Activated naive CD4-positive, alpha-beta T cell treated with anti-CD3 and anti-CD28 coated beads, Interleukin-2, amount 10 ng/mL, durations not matched to agents 7 days and 5 days (primary cell): ENCODE results near the gene KLHL29.

ENCODE experiments used
- CTCF ChIA-PET: fragments of 350-600 bp; sonication (Branson Sonifier 250); formaldehyde crosslinking; loops from one replicate; lab custom pipeline; 2021; ENCODE audit warnings: antibody characterized with exemption; lab: Charles Lee
- DNase-seq: peaks from one replicate; pipeline ENCODE4 v3.0.0-alpha.2; 2020
- H3K27ac Mint-ChIP-seq: one replicate; pipeline ENCODE4 v1.8.0; 2021; ENCODE audit warnings: mild to moderate bottlenecking, moderate library complexity, mixed read lengths
- H3K27me3 Mint-ChIP-seq: one replicate; pipeline ENCODE4 v1.8.0; 2021; ENCODE audit warnings: mild to moderate bottlenecking, mixed read lengths
- H3K36me3 Mint-ChIP-seq: one replicate; pipeline ENCODE4 v1.8.0; 2021; ENCODE audit warnings: mixed read lengths
- H3K4me1 Mint-ChIP-seq: one replicate; pipeline ENCODE4 v1.8.0; 2021; ENCODE audit warnings: mixed read lengths
- H3K4me3 Mint-ChIP-seq: one replicate; pipeline ENCODE4 v1.8.0; 2021; ENCODE audit warnings: mild to moderate bottlenecking, moderate library complexity, mixed read lengths
- H3K9me3 Mint-ChIP-seq: one replicate; pipeline ENCODE4 v1.8.0; 2021; ENCODE audit warnings: mixed read lengths

The KLHL29 gene

GRCh38 chr2:23460993-23461392 is 76.0 kb downstream of the KLHL29 start:
- no peaks in the 10 kb centered on the region for H3K36me3 Mint-ChIP-seq
- DNase-seq = no peak
- H3K27me3 Mint-ChIP-seq = peaks cover 55% of the 10 kb centered on the region
- CTCF ChIA-PET = interaction anchor here (0.9 to 1.8 kb wide), 5 partner anchors 8 to 106 kb away, joined by 3 to 4 read pairs (median 3); no protein-coding TSS in a partner anchor
- H3K9me3 Mint-ChIP-seq = no peaks in the 10 kb centered on the region
- no peak overlapping the region for H3K27ac Mint-ChIP-seq
- H3K4me3 Mint-ChIP-seq = no peak overlapping the region
- peaks cover 6% of the 10 kb centered on the region for H3K4me1 Mint-ChIP-seq

GRCh38 chr2:23464156-23464555 is 79.2 kb downstream of the KLHL29 start:
- H3K27me3 Mint-ChIP-seq = peaks cover 73% of the 10 kb centered on the region
- no peak overlapping the region for H3K27ac Mint-ChIP-seq
- no peaks in the 10 kb centered on the region for H3K9me3 Mint-ChIP-seq
- no peak for DNase-seq
- peaks cover 6% of the 10 kb centered on the region for H3K4me1 Mint-ChIP-seq
- H3K4me3 Mint-ChIP-seq = no peak overlapping the region
- no peaks in the 10 kb centered on the region for H3K36me3 Mint-ChIP-seq
- CTCF ChIA-PET = no interaction called here

DNA sequence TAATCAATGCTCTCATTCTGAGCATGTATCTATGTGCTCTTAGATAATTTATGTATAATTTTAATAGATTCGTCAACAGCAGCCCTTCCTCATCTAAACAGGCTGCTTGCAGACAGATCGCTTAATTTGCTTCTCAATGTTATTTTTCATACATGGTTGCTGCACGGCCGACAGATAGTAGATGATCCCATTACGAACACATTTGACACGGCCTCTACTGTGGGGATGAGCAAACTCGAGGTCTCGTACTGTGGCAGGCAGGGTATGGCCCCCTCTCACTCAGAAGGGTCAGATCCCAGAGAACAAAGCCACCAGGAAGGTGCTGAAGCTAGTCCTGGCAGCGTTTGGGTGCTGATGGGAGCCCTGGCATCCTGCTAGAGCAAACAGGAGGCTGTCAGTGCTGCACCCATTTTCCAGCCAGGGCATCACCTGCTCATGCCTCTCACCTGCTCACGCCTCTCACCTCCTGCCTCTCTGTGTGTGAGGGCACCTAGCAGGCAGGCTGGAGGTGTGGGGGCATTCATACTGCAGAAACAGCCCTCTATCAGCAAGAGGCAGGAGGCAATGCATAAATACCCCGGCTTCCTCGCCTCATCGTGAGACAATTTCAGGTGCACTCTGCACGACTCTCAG is 80.0 kb downstream of the KLHL29 start:
- no peak overlapping the region for H3K27ac Mint-ChIP-seq
- peaks cover 81% of the 10 kb centered on the region for H3K27me3 Mint-ChIP-seq
- peaks cover 6% of the 10 kb centered on the region for H3K4me1 Mint-ChIP-seq
- no peaks in the 10 kb centered on the region for H3K36me3 Mint-ChIP-seq
- no peaks in the 10 kb centered on the region for H3K9me3 Mint-ChIP-seq
- DNase-seq = no peak
- CTCF ChIA-PET = no interaction called here
- no peak overlapping the region for H3K4me3 Mint-ChIP-seq

- peaks cover 83% of the 10 kb centered on the region for H3K27me3 Mint-ChIP-seq
- H3K36me3 Mint-ChIP-seq = no peaks in the 10 kb centered on the region
- peaks cover 4% of the 10 kb centered on the region for H3K4me1 Mint-ChIP-seq
- DNase-seq = no peak
- CTCF ChIA-PET = no interaction called here
- H3K27ac Mint-ChIP-seq = no peak overlapping the region
- no peak overlapping the region for H3K4me3 Mint-ChIP-seq
- no peaks in the 10 kb centered on the region for H3K9me3 Mint-ChIP-seq
Measured at GRCh38 chr2:23465936-23466335, 81.0 kb downstream of the KLHL29 start.

GRCh38 chr2:23467618-23468017 is 82.6 kb downstream of the KLHL29 start:
- no peaks in the 10 kb centered on the region for H3K36me3 Mint-ChIP-seq
- no peak overlapping the region for H3K27ac Mint-ChIP-seq
- H3K4me1 Mint-ChIP-seq = no peaks in the 10 kb centered on the region
- no peak overlapping the region for H3K4me3 Mint-ChIP-seq
- peaks cover 86% of the 10 kb centered on the region for H3K27me3 Mint-ChIP-seq
- no peak for DNase-seq
- H3K9me3 Mint-ChIP-seq = no peaks in the 10 kb centered on the region
- CTCF ChIA-PET = no interaction called here

DNA sequence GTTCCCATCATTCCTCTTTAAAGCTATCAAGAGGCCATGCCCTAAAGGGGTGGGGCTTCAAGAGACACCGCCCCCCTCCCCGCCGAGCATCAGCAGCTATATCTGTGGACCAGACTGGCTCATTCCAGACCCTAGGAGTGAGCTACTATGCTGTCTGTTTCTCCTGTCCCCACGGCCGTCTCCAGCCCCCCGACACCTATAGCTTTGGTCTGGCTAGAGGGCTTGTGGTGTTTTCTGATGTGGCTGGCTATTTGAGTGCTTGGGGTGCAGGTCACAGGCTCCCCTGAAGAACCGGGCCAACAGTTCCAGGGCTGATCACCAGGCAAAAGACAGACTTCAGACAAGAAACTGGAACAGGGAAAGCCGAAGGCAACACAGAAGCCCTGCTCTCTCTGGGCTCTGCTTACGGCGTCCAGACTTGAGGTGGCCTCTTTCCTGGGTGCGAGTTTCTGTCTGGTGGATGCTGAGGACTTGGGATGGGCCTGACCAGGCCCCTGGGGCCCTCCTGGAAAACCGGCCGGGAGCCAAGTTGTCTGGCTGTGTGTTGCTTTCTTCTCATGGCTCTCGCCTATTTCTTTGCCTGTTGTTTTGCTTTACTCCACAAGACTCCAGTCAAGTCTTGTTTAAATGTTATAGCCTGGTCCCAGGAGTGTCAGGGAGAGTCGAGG is 83.6 kb downstream of the KLHL29 start:
- no peaks in the 10 kb centered on the region for H3K4me1 Mint-ChIP-seq
- no peak for DNase-seq
- CTCF ChIA-PET = interaction anchor here (1.7 kb wide), 1 partner anchor 9 kb away, joined by 4 read pairs; no protein-coding TSS in a partner anchor
- H3K27ac Mint-ChIP-seq = no peak overlapping the region
- H3K4me3 Mint-ChIP-seq = no peak overlapping the region
- H3K9me3 Mint-ChIP-seq = no peaks in the 10 kb centered on the region
- peaks cover 92% of the 10 kb centered on the region for H3K27me3 Mint-ChIP-seq
- no peaks in the 10 kb centered on the region for H3K36me3 Mint-ChIP-seq

- no peak for DNase-seq
- H3K27me3 Mint-ChIP-seq = peaks cover 94% of the 10 kb centered on the region
- no peak overlapping the region for H3K4me3 Mint-ChIP-seq
- no peak overlapping the region for H3K27ac Mint-ChIP-seq
- no peaks in the 10 kb centered on the region for H3K36me3 Mint-ChIP-seq
- no peaks in the 10 kb centered on the region for H3K4me1 Mint-ChIP-seq
- H3K9me3 Mint-ChIP-seq = no peaks in the 10 kb centered on the region
- CTCF ChIA-PET = interaction anchor here (1.7 kb wide), 1 partner anchor 10 kb away, joined by 4 read pairs; no protein-coding TSS in a partner anchor
Measured at GRCh38 chr2:23469142-23469540, 84.2 kb downstream of the KLHL29 start.

GRCh38 chr2:23475036-23475435 is 90.1 kb downstream of the KLHL29 start:
- DNase-seq = no peak
- no peaks in the 10 kb centered on the region for H3K9me3 Mint-ChIP-seq
- CTCF ChIA-PET = no interaction called here
- peaks cover 86% of the 10 kb centered on the region for H3K27me3 Mint-ChIP-seq
- H3K27ac Mint-ChIP-seq = no peak overlapping the region
- H3K36me3 Mint-ChIP-seq = no peaks in the 10 kb centered on the region
- peaks cover 4% of the 10 kb centered on the region for H3K4me1 Mint-ChIP-seq
- no peak overlapping the region for H3K4me3 Mint-ChIP-seq

GRCh38 chr2:23475473-23475872 is 90.5 kb downstream of the KLHL29 start:
- CTCF ChIA-PET = no interaction called here
- no peak for DNase-seq
- Mint-ChIP-seq H3K4me3 (no peak overlapping the region), H3K4me1 (peaks cover 4% of the 10 kb centered on the region), H3K36me3 (no peaks in the 10 kb centered on the region), H3K27ac (no peak overlapping the region), H3K9me3 (no peaks in the 10 kb centered on the region), H3K27me3 (peaks cover 85% of the 10 kb centered on the region)

DNA sequence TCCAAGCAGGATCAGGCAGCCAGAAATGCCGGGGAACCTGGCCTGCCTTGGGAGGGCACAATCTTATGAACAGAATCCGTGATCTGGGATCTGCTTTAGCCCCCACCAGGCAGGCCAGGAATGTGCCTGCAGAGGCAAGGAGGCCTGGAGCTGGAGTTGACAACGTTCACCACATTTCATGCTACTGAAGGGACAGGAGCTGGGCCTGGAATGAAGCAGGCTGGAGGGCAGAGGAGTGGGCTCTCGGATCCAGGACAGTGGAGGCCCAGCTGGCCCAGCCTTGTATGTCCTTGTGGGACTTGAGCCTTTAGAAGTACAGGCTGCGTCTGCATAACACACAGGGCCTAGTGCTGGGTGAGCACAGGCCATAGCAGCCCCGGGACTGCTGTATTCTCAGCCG is 91.8 kb downstream of the KLHL29 start:
- H3K4me3 Mint-ChIP-seq = no peak overlapping the region
- H3K27me3 Mint-ChIP-seq = peaks cover 84% of the 10 kb centered on the region
- DNase-seq = no peak
- H3K9me3 Mint-ChIP-seq = no peaks in the 10 kb centered on the region
- CTCF ChIA-PET = interaction anchor here (1.2 kb wide), 1 partner anchor 29 kb away, joined by 3 read pairs; no protein-coding TSS in a partner anchor
- H3K27ac Mint-ChIP-seq = no peak overlapping the region
- H3K36me3 Mint-ChIP-seq = no peaks in the 10 kb centered on the region
- H3K4me1 Mint-ChIP-seq = peaks cover 4% of the 10 kb centered on the region

- no peak overlapping the region for H3K27ac Mint-ChIP-seq
- peaks cover 82% of the 10 kb centered on the region for H3K27me3 Mint-ChIP-seq
- H3K9me3 Mint-ChIP-seq = no peaks in the 10 kb centered on the region
- CTCF ChIA-PET = no interaction called here
- peaks cover 4% of the 10 kb centered on the region for H3K4me1 Mint-ChIP-seq
- H3K36me3 Mint-ChIP-seq = no peaks in the 10 kb centered on the region
- no peak overlapping the region for H3K4me3 Mint-ChIP-seq
- no peak for DNase-seq
Measured at GRCh38 chr2:23477392-23477791, 92.4 kb downstream of the KLHL29 start.

- CTCF ChIA-PET = no interaction called here
- no peak for DNase-seq
- no peaks in the 10 kb centered on the region for H3K36me3 Mint-ChIP-seq
Measured at GRCh38 chr2:23478087-23478932, 93.3 kb downstream of the KLHL29 start.

DNA sequence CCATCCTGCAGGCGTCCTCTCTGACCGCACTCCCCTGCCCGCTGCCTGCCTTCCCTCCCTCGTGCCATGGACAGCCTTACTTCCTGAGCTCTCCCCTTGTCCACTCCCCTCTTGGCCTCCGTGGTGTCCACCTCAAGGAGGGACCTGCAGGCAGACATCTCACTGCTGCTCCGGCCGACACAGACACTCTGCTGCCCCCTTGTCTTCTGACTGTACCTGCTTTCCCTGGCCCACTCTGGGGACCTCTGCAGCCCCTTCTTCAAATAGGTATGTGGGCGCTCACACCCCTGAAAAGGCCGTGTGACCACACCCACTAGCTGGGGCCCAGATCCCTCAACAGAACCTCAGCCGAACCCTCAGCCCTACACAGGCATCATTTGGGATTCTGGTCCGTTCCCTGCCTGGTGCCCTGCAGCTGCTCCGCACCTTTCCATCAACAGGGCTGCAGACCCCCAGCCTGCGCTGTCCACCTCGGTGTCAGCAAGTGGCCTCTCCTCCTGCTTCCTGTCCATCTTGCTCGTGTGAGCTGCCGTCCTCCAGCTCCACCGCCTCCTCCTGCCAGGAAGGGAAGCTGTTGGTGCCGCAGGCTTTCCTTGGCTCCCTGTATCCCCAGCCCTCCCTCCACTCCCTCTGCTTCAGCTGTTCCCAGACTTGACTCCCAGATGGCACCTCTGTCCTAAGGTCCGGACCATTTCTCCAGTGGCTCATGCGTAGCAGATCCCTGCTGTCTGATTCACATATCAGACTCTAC is 94.1 kb downstream of the KLHL29 start:
- CTCF ChIA-PET = no interaction called here
- Mint-ChIP-seq H3K4me3 (no peak overlapping the region), H3K9me3 (no peaks in the 10 kb centered on the region), H3K27ac (no peak overlapping the region), H3K27me3 (peaks cover 69% of the 10 kb centered on the region), H3K4me1 (peaks cover 4% of the 10 kb centered on the region), H3K36me3 (no peaks in the 10 kb centered on the region)
- no peak for DNase-seq

More at GRCh38 chr2:23478087-23478932, 93.3 kb downstream of the KLHL29 start:
- Mint-ChIP-seq H3K27ac (no peak overlapping the region), H3K9me3 (no peaks in the 10 kb centered on the region), H3K27me3 (peaks cover 74% of the 10 kb centered on the region), H3K4me3 (no peak overlapping the region), H3K4me1 (peaks cover 4% of the 10 kb centered on the region)
